Endothelial cell of umbilical vein (primary cell): ENCODE measurements around the gene BIN1. TPM values are rescaled to one million over a fixed set of nuclear protein-coding genes. Genes with fewer than 3 reads are reported as not detected.

Source experiments
- BruUV-seq: library from RNA; stranded (reverse); fragments of 400-500 nt; replicated peaks from 2 replicates; lab custom pipeline; 2021; lab: Mats Ljungman, UMichigan
- CTCF ChIA-PET: fragments of 300-600, 350-600 bp; sonication (Branson Sonifier 250); formaldehyde crosslinking; loops from one replicate; lab custom pipeline; 2021; ENCODE audit warnings: antibody characterized with exemption, inconsistent platforms; lab: Charles Lee
- POLR2A ChIA-PET: fragments of 300-600, 350-600 bp; sonication (Branson Sonifier 250); formaldehyde crosslinking; loops from one replicate; lab custom pipeline; 2021; ENCODE audit warnings: antibody characterized with exemption, inconsistent platforms; lab: Charles Lee
- DNase-seq: peaks from one replicate; pipeline ENCODE4 v3.0.0-alpha.2; 2011; ENCODE audit warnings: low read depth, low spot score
- FAIRE-seq: peaks from 2 replicates; lab custom pipeline; 2011; peaks lifted over from hg19 to GRCh38; lab: Jason Lieb, UNC
- H2AFZ ChIP-seq: 2 replicates; pipeline ENCODE4 v1.6.0; 2012; ENCODE audit warnings: low read depth, low read length, control low read depth, inconsistent platforms
- H3K27ac ChIP-seq: 2 replicates; pipeline ENCODE4 v1.5.1; 2011; ENCODE audit warnings: low read depth, mild to moderate bottlenecking, control low read depth, low read length, moderate library complexity; ENCODE audit not compliant: insufficient read depth
- H3K27me3 ChIP-seq, 2 experiments: 2 replicates each; pipeline versions ENCODE4 v1.6.0 to v1.6.1; 2011; ENCODE audit warnings: low read length in 2 of 2, mixed read lengths in 1 of 2; ENCODE audit not compliant: control insufficient read depth in 2 of 2, insufficient read depth in 2 of 2
- H3K36me3 ChIP-seq, 2 experiments: 2 replicates in 1 of 2; 3 replicates in 1 of 2; pipeline ENCODE4 v1.5.1; 2011; ENCODE audit warnings: low read length in 2 of 2, mild to moderate bottlenecking in 1 of 2, moderate library complexity in 1 of 2; ENCODE audit not compliant: control insufficient read depth in 2 of 2, insufficient read depth in 2 of 2; ENCODE audit errors: extremely low read depth in 1 of 2
- H3K4me1 ChIP-seq: 3 replicates; pipeline ENCODE4 v1.5.1; 2011; ENCODE audit warnings: mild to moderate bottlenecking, low read length; ENCODE audit not compliant: control insufficient read depth, insufficient read depth; ENCODE audit errors: extremely low read depth
- H3K4me2 ChIP-seq: 2 replicates; pipeline ENCODE4 v1.6.1; 2011; ENCODE audit warnings: low read length, control low read depth, mixed read lengths; ENCODE audit not compliant: insufficient read depth
- H3K4me3 ChIP-seq, 3 experiments: fragments of 200-600 bp in 1 of 3; sonication (generic), shearing (Covaris generic) in 1 of 3; replicated peaks in 1 of 3; 2 replicates each; pipeline ENCODE4 v1.5.1; 2011 to 2016; ENCODE audit warnings: control low read depth in 3 of 3, low read length in 3 of 3, mild to moderate bottlenecking in 2 of 3, inconsistent platforms in 1 of 3, low read depth in 1 of 3, moderate library complexity in 1 of 3; ENCODE audit not compliant: insufficient read depth in 1 of 3
- H3K79me2 ChIP-seq: 2 replicates; pipeline ENCODE4 v1.6.0; 2012; ENCODE audit warnings: low read length, inconsistent platforms; ENCODE audit not compliant: control insufficient read depth, insufficient read depth
- H3K9ac ChIP-seq: replicated peaks from 2 replicates; pipeline ENCODE3; 2011; ENCODE audit warnings: low read length, control low read depth; ENCODE audit not compliant: insufficient read depth; ENCODE audit errors: extremely low read depth
- H3K9me1 ChIP-seq: replicated peaks from 3 replicates; pipeline ENCODE4 v1.6.0; 2011; ENCODE audit warnings: mild to moderate bottlenecking, low read length; ENCODE audit not compliant: control insufficient read depth, insufficient read depth; ENCODE audit errors: extremely low read depth
- H3K9me3 ChIP-seq: replicated peaks from 2 replicates; pipeline ENCODE4 v1.5.1; 2012; ENCODE audit warnings: low read length, inconsistent platforms; ENCODE audit not compliant: control insufficient read depth, insufficient read depth
- H4K20me1 ChIP-seq: replicated peaks from 2 replicates; pipeline ENCODE3; 2011; ENCODE audit warnings: mild to moderate bottlenecking, low read length; ENCODE audit not compliant: control insufficient read depth, insufficient read depth; ENCODE audit errors: extremely low read depth
- CTCF ChIP-seq, 2 donors: IDR thresholded peaks; 1 replicate in 1 of 2; 2 replicates in 1 of 2; pipeline ENCODE4 v1.5.1; 2011; ENCODE audit warnings: low read length in 2 of 2, mild to moderate bottlenecking in 2 of 2, moderate library complexity in 2 of 2, control low read depth in 1 of 2, inconsistent platforms in 1 of 2, low read depth in 1 of 2; ENCODE audit not compliant: insufficient read depth in 1 of 2; ENCODE audit errors: extremely low read depth in 1 of 2
- EZH2 ChIP-seq: IDR thresholded peaks from 2 replicates; pipeline ENCODE4 v1.6.1; 2012; ENCODE audit warnings: borderline replicate concordance, low read depth, mild to moderate bottlenecking, moderate library complexity, low read length, inconsistent platforms; ENCODE audit not compliant: severe bottlenecking
- FOS ChIP-seq: IDR thresholded peaks from 2 replicates; pipeline ENCODE4 v1.6.1; 2011; ENCODE audit warnings: mild to moderate bottlenecking, low read length, moderate library complexity, borderline replicate concordance; ENCODE audit not compliant: insufficient read depth
- GATA2 ChIP-seq: IDR thresholded peaks from 2 replicates; pipeline ENCODE4 v1.7.0; 2011; ENCODE audit warnings: low read depth, mild to moderate bottlenecking, moderate library complexity, mixed read lengths, low read length; ENCODE audit not compliant: insufficient read length, insufficient read depth
- JUN ChIP-seq: IDR thresholded peaks from 2 replicates; pipeline ENCODE4 v1.6.1; 2011; ENCODE audit warnings: borderline replicate concordance, low read depth; ENCODE audit not compliant: insufficient read length, insufficient read depth
- MAX ChIP-seq: IDR thresholded peaks from 2 replicates; pipeline ENCODE4 v1.6.1; 2011; ENCODE audit not compliant: insufficient read depth, insufficient read length
- MYC ChIP-seq: IDR thresholded peaks from one replicate; pipeline ENCODE4 v1.6.1; 2011; ENCODE audit warnings: mild to moderate bottlenecking, low read depth, low read length
- POLR2A ChIP-seq: IDR thresholded peaks from 2 replicates; pipeline ENCODE4 v1.6.1; 2012; ENCODE audit warnings: low read depth, mild to moderate bottlenecking, control low read depth, low read length
- POLR2AphosphoS5 ChIP-seq: IDR thresholded peaks from 2 replicates; pipeline ENCODE4 v1.6.1; 2012; ENCODE audit warnings: low read depth, mild to moderate bottlenecking, control low read depth, low read length, moderate library complexity; ENCODE audit not compliant: insufficient read depth
- dilution Hi-C: fragments of 300-500 bp; cut with MboI; formaldehyde crosslinking; loops from one replicate; pipeline ENCODE4 v1.15.0; 2019; ENCODE audit warnings: low sequenced_read_pairs; ENCODE audit not compliant: extremely low pct_ligation_motif_present
- intact Hi-C: fragments of 100-400 bp; cut with micrococcal nuclease; formaldehyde crosslinking; loops from one replicate; pipeline ENCODE4 v1.10.0; 2022
- polyA plus RNA-seq, 4 experiments: library from polyadenylated mRNA; depleted of rRNA in 3 of 4; stranded (reverse) in 3 of 4; unstranded in 1 of 4; fragments of >200 nt; gene quantifications; 2 replicates each; pipeline versions ENCODE4 v1.2.1 to v1.2.3, GENCODE V29; 2011 to 2012; ENCODE audit warnings: missing spikeins in 1 of 4
- total RNA-seq: library from RNA; stranded (reverse); gene quantifications from 2 replicates; pipeline ENCODE4 v1.2.3, GENCODE V29; 2021

The BIN1 gene
- total and polyA plus RNA-seq, 2 donors (not counting 3 experiments of a cell fraction or from before 2014, with no cell fraction given): 26.3 to 36.9 TPM

GRCh38 chr2:127155947-127156346 is 49.0 kb upstream of the BIN1 start:
- DNase-seq (no peak), FAIRE-seq (no peak)
- Histone ChIP-seq H3K4me3 (no peak overlapping the region), H3K9me1 (no peaks in the 10 kb centered on the region), H3K4me1 (peaks cover 14% of the 10 kb centered on the region), H3K4me2 (no peak overlapping the region), H3K27me3 (no peaks in the 10 kb centered on the region), H3K9me3 (no peaks in the 10 kb centered on the region), H2AFZ (peak overlapping the region; percentile 9), H3K79me2 (no peaks in the 10 kb centered on the region), H3K36me3 (no peaks in the 10 kb centered on the region), H4K20me1 (no peaks in the 10 kb centered on the region), H3K27ac (no peak overlapping the region), H3K9ac (no peak overlapping the region)
- no TSS peak for BruUV-seq
- ChIA-PET CTCF (interaction anchor here (0.5 kb wide), 1 partner anchor 113 kb away, joined by 3 read pairs; no protein-coding TSS in a partner anchor), POLR2A (no interaction called here)
- intact Hi-C loops: no loop called here
- dilution Hi-C loops: no loop called here
- TF ChIP-seq POLR2AphosphoS5 (no peak), EZH2 (no peak), MAX (no peak), MYC (no peak), FOS (no peak), CTCF (IDR thresholded peaks at IDR 0.05; ENCODE audit: extremely low read depth in 1 of 2, insufficient read depth in 1 of 2, low read depth in 1 of 2, low read length in 2 of 2) (no peak), JUN (no peak), POLR2A (no peak), GATA2 (no peak)
